ENCODE measurements around the gene NAP1L4.

DNA sequence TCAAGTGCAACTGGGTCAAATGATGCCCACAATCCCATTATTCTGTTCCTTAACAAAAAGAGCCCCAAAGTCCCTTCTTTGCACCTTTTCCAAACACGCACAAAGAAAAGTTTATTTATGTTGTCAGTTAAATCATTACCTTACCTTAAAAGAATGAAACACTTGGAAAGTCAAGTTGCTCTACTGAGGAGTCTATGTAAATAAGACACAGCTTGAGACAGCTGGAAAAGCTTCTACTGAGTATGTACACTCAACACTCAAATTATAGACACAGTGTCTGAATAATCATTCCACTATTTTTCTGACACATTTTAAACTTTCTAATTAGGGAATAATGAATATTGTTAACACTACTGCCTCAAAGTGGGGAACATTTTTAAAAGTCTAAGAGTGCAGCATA is 41.3 kb downstream of the NAP1L4 start:
- no peak for TF ChIP-seq SMAD3 (CRISPR knock-in tag; IDR thresholded peaks at IDR 0.05; ENCODE audit: borderline replicate concordance)
- TF ChIP-seq, protein P1, sequence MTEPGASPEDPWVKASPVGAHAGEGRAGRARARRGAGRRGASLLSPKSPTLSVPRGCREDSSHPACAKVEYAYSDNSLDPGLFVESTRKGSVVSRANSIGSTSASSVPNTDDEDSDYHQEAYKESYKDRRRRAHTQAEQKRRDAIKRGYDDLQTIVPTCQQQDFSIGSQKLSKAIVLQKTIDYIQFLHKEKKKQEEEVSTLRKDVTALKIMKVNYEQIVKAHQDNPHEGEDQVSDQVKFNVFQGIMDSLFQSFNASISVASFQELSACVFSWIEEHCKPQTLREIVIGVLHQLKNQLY (CRISPR knock-in tag; IDR thresholded peaks at IDR 0.05) = no peak
- TF ChIP-seq, protein P2, sequence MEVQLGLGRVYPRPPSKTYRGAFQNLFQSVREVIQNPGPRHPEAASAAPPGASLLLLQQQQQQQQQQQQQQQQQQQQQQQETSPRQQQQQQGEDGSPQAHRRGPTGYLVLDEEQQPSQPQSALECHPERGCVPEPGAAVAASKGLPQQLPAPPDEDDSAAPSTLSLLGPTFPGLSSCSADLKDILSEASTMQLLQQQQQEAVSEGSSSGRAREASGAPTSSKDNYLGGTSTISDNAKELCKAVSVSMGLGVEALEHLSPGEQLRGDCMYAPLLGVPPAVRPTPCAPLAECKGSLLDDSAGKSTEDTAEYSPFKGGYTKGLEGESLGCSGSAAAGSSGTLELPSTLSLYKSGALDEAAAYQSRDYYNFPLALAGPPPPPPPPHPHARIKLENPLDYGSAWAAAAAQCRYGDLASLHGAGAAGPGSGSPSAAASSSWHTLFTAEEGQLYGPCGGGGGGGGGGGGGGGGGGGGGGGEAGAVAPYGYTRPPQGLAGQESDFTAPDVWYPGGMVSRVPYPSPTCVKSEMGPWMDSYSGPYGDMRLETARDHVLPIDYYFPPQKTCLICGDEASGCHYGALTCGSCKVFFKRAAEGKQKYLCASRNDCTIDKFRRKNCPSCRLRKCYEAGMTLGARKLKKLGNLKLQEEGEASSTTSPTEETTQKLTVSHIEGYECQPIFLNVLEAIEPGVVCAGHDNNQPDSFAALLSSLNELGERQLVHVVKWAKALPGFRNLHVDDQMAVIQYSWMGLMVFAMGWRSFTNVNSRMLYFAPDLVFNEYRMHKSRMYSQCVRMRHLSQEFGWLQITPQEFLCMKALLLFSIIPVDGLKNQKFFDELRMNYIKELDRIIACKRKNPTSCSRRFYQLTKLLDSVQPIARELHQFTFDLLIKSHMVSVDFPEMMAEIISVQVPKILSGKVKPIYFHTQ (CRISPR knock-in tag; IDR thresholded peaks at IDR 0.05) = no peak

Data from WTC11 (cell line).